Adipose tissue (tissue), 3 donors: Measurements from ENCODE around the gene SNX1. TPM values are rescaled to one million over a fixed set of nuclear protein-coding genes. Genes with fewer than 3 reads are reported as not detected.
"Not testable (repeated sequence)": the region's sequence is repeated elsewhere in the genome, so short reads cannot be mapped to it uniquely, and the experiment has no call there.

Source experiments
- H3K27ac ChIP-seq: one replicate; pipeline ENCODE4 v1.5.1; 2013; ENCODE audit warnings: low read depth, low read length
- WGBS, 3 donors: extraction: QIAGEN DNeasy Blood & Tissue Kit; methylation state at CpG; one replicate each; pipeline ENCODE4 v1.1.7; 2013; 5-methylcytosine and 5-hydroxymethylcytosine counted together
- polyA plus RNA-seq, 3 donors: library from polyadenylated mRNA; stranded (reverse); fragments of 200-250 nt; gene quantifications; one replicate each; pipeline ENCODE4 v1.2.3, GENCODE V29; 2013
- donor health status: healthy with polysubstance abuse.
- donor health status: Bipolar disorder and iron deficiency.
- donor health status: healthy.

SNX1 gene, protein sequence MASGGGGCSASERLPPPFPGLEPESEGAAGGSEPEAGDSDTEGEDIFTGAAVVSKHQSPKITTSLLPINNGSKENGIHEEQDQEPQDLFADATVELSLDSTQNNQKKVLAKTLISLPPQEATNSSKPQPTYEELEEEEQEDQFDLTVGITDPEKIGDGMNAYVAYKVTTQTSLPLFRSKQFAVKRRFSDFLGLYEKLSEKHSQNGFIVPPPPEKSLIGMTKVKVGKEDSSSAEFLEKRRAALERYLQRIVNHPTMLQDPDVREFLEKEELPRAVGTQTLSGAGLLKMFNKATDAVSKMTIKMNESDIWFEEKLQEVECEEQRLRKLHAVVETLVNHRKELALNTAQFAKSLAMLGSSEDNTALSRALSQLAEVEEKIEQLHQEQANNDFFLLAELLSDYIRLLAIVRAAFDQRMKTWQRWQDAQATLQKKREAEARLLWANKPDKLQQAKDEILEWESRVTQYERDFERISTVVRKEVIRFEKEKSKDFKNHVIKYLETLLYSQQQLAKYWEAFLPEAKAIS
- polyA plus RNA-seq: 10 to 100 TPM; 35.6 to 99.9 (median 93.2) TPM

DNA sequence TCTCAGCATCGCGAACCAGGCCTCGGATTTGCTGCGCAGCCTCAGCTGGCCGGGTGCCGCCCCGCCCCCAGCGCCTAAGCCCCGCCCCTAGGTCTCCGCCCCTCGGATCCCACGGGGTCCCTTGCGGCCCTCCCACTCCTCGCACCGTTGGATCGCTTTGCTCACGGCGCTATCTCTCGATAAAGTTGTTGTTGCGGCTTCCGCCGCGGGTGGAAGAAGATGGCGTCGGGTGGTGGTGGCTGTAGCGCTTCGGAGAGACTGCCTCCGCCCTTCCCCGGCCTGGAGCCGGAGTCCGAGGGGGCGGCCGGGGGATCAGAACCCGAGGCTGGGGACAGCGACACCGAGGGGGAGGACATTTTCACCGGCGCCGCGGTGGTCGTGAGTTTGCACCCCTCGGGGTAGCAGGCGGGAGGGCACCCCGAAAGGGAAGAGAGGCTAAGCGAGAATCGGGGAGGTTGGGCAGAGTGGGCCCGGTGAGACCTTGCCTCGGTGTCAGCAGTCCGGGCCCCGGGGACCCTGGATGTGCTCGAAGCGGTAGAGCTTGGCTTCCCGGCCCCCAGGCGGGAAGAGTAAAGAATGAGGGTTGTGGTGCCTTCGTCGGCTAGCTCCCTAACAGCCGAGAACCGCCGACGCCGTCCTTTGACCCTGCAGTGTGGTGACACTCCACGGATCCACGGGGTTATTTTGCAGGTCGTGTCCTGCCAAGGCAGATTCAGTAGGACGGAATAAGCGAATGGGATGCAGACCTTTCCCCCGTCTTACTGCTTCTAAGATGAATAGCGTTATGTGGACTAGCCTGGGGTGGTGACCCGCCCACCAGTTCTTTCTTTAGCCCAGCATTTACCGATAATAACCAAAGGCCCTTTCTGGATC, at the start of gene SNX1:
Gene SNX1, plus strand, starts transcription at position 188 of the 873 bp plus-strand sequence. Its CDS starts 32 bp downstream, at position 220.
- WGBS, 3 donors: 0 to 1% (median 0%) methylated on average over 70 of the region's 70 CpGs
- peak within 1 kb of the TSS; percentile 16 for H3K27ac ChIP-seq

DNA sequence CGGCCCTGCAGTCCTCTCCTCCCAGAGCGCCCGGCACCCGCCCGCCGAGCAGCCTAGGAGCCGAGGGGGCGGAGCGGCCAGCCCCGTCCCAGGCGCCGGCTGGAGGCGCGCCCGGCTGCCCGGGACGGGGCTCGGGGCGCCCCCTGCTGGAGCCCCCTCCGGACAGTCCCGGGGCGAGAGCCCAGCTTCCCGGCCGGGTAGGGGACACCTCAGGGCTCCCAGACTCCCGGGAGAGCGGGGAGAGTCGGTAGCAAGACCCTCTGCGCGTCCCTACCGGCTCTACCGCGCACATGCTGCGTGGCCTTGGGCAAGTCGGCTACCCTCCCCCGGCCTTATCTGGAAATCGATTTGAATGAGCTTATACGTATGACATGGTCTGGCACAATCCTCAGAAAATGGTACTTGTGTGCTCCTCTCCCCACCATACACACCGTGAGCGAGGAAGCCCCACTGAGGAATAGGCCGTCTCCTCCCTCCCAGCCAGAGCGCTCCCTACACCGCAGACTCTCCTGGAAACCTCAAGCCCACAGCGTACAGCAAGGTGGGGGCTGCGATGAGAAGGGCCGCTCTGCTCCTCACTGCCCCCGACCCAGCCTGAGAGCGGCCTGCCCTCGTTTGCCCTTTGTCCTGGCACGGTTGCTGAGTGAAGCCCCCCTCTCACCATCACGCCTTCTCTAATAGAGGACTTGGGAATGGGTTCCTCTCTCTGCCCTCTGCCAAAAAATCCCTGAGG, 49.2 kb upstream of the SNX1 start, which contains the start of gene DAPK2:
Gene DAPK2, minus strand, starts transcription at position 65 of the 733 bp plus-strand sequence. CDS start 6,224 bp downstream, outside the sequence.
- no peak within 1 kb of the TSS for H3K27ac ChIP-seq
- 7 to 9% (median 7%) methylated on average over 42 to 50 of the region's 50 CpGs for WGBS, 3 donors

DNA sequence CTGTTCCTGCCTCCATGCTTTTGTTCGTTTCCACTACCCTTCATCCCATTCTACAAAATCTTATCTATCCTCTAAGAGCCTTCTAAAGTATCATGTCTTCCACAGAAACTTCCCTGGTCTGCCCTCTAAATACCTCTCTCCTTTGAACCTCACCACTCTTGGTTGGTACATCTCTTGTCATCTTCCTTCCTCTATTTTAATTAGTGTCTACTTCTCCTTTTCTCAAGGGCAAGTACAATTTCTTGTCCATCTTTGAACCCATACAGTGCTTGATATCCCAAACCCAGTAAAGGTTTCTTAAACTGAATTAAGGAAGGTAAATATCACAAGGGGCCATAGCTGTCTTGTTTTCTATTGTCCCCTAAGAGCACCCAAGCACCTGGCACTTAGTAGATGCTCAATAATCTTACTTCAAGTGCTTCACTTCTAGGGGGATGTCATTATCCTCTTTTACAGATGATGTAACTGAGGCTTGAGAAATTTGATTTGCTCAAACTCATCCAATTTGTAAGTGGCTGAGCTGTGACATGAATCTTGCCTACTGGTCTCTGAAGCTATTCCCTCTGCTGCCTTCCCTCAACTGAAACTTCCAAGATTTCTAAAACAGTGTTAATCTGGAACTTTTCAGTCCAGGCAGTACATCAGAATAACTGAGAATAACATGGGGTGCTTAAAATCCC, 46.9 kb upstream of the SNX1 start:
- no peak overlapping the region for H3K27ac ChIP-seq
- 60 to 79% (median 79%) methylated on average over 1 of the region's 1 CpG for WGBS, 3 donors

DNA sequence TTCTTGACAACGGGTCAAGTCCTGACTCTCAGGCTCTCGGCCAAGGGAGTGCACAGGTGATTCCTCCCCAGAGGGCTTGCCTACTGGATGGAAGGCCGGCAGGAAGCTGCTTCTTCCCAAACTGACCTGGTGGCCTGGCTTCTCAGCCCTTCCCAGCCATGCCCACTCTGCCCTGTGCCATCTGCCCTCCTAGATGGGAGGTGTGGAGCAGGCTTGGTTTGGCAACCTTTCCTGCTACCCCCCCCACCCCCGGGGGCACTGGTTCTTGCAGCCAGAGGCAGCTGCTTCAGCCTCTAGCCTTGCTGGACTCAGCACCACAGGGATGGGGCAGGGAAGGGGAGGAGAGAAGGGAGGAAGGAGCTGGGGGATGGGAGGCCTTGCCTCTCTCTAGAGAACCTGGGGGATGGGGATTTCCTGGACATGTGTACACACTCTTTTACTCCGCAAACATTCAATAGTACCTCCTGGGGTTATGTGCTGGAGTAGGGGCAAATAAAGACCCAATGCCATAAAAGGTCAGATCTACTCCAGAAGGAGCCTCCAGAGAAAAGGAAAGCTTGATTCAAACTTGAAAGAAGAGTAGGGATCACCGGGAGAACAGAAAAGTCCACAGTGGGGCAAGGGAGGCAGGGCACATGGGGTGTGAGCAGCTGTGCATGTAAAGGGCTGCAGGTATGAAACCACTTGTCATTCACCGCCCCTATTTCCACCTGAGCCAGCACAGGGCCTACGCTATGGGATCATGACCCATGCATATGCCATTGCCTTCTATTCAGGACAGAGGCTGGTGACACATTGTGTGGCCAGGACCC, 45.3 kb upstream of the SNX1 start:
- H3K27ac ChIP-seq: no peak overlapping the region

DNA sequence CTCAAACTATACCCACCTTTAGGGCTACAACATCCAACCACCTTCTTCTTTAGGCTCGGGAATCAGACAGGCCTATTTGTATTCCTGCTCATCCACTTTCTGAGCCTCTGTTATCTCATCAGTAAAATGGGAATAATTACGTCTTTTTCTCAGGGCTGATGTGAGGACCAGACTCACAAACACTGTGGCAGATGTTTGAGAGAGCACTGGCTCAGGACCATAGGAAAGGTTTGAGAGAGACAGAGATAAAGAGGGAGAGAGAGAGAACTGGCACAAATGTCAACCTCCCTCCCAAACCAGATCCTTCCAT, 44.7 kb upstream of the SNX1 start:
- 96 to 98% (median 97%) methylated on average over 2 of the region's 2 CpGs for WGBS, 3 donors
- H3K27ac ChIP-seq: no peak overlapping the region

More for the DNA sequence above, 45.3 kb upstream of the SNX1 start:
- 52 to 69% (median 58%) methylated on average over 8 of the region's 8 CpGs for WGBS, 3 donors

DNA sequence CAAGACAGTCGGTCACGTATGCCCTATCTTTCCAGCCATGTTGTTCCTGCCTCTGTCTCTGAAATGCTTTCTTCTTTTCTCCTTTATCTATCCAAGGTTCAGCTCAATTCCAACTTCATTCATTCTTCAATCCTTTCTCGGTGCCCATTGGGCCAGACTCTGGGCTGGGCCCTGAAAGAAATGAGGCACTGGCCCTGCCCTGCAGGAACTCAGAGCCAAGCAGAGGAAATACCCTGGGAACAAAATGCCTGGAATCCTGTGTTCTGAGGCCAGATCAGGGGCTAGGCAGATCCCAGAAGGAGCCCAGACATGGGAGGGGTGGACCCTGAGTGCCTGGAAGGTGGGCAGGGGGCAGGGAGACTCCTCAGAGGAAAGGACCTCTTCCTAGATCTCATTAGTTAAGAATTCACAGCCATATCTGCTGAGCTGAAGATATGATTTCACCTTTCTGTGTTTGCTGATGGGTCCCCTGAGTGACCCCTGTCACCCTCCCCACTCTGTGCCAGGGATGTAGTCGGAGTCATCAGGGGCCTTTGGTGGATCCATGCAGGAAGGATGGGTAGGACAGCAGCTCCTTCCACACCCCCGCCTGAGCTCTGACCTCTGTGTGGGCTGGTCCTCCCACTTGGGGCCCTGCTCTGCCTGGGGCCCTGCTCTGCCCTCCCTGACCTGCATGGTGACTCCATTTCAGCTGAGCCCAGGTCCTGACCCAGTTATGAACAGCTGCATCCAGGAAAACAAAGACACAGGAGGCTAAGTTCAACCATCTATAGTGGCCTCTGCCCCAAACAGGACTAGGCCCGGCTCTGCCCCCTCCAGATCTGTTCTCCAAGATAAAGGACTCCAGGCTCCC, 44.1 kb upstream of the SNX1 start:
- H3K27ac ChIP-seq: no peak overlapping the region
- 76 to 77% (median 77%) methylated on average over 6 of the region's 6 CpGs for WGBS, 3 donors

DNA sequence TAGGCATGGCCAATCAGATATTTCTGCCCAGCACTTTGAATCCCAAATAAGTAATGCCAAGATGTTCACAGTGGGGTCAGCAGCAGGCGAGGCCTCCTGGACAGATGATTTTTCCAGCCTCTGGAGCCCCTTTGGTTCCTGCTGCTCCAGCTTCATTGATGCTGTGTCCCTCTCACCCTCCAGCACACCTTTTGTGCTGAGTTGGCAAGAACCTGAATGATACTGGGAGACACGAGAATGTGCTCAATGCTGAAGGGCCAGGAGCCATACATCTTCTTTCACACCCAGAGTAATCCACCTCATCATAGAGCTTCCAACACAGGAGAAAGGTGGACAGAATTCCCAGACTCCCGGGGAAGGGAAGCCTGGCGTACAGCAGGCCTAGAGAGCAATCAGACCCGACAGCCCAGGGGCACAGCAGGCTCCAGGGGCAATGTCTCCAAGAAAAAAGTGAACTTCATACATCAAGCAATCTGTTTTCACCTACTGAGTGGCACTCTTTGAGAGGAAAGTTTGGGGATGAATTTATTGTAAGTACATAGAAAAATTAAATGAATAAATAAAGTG, 42.8 kb upstream of the SNX1 start:
- no peak overlapping the region for H3K27ac ChIP-seq
- whole genome bisulfite sequencing, 3 donors: 89 to 94% (median 91%) methylated on average over 5 of the region's 5 CpGs

DNA sequence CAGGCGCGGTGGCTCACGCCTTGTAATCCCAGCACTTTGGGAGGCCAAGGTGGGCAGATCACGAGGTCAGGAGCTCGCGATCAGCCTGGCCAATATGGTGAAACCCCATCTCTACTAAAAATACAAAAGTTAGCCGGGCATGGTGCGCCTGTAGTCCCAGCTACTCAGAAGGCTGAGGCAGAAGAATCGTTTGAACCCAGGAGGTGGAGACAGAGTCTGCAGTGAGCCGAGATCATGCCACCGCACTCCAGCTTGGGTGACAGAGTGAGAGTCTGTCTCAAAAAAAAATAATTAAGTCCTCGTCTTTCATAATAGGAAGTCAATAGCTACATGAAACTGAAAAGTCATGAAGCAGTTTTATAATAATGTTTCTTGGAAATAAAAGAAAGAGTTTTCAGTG, 42.1 kb upstream of the SNX1 start:
- H3K27ac ChIP-seq: not testable (repeated sequence)
- 83 to 86% (median 83%) methylated on average over 12 of the region's 12 CpGs for WGBS, 3 donors

DNA sequence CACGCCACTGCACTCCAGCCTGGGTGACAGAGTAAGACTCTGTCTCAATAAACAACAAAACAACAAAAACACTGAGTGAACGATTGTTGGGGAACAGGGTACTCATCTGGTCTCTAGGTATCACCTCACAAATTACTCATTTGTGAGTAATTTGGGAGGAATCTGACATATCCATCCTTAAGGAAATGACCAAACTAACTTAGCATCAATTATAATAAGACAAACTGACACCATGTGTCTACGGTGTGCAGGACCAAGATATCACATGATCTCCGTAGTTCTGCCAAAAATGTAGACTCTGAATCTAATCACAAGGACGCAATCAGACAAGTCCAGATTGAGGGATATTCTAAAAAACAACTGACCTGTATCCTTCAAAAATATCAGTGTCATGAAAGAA, 37.5 kb upstream of the SNX1 start:
- no peak overlapping the region for H3K27ac ChIP-seq
- 77 to 89% (median 85%) methylated on average over 5 of the region's 5 CpGs for WGBS, 3 donors

DNA sequence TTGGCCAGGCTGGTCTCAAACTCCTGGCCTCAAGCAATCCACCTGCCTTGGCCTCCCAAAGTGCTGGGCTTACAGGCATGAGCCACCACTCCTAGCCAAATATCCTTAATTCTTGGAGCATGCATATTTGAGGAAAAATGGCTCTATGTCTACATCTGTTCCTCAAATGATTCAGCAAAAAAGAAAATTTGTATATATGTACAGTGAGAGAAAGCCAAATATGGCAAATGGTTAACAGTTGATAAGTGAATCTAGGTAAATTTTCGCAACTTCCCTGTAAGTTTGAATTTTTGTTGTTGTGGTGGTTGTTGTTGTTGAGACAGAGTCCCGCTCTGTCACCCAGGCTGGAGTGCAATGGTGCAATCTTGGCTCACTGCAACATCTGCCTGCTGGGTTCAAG, 36.7 kb upstream of the SNX1 start:
- H3K27ac ChIP-seq: not testable (repeated sequence)
- 67 to 93% (median 70%) methylated on average over 2 of the region's 2 CpGs for WGBS, 3 donors

DNA sequence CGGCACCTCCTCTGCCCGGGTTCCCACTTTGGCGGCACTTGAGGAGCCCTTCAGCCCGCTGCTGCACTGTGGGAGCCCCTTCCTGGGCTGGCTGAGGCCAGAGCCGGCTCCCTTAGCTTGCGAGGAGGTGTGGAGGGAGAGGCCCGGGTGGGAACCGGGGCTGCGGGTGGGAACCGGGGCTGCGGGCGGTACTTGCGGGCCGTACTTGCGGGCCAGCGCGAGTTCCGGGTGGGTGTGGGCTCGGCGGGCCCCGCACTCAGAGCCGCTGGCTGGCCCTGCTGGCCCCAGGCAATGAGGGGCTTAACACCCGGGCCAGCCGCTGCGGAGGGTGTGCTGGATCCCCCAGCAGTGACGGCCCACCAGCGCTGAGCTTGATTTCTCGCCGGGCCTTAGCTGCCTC, 35.1 kb upstream of the SNX1 start:
- H3K27ac ChIP-seq: no peak overlapping the region
- WGBS, 3 donors: 94 to 97% (median 96%) methylated on average over 14 to 29 of the region's 29 CpGs

DNA sequence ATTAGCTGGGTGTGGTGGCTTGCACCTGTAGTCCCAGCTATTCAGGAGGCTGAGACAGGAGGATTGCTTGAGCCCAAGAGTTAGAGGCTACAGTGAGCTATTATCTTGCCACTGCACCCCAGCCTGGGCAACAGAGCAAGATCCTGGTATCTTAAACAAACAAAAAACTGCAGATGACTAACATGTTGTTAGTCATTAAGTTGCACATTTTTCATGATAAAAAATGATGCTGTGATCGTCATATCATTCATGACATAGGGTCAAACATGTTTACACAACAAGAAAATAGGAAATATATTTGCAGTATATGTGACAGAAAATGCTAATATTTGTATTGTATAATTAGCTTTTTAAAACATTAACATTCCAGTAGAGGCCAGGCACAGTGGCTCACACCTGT, 29.3 kb upstream of the SNX1 start:
- 19 to 68% (median 63%) methylated on average over 1 of the region's 1 CpG for WGBS, 3 donors
- no peak overlapping the region for H3K27ac ChIP-seq

DNA sequence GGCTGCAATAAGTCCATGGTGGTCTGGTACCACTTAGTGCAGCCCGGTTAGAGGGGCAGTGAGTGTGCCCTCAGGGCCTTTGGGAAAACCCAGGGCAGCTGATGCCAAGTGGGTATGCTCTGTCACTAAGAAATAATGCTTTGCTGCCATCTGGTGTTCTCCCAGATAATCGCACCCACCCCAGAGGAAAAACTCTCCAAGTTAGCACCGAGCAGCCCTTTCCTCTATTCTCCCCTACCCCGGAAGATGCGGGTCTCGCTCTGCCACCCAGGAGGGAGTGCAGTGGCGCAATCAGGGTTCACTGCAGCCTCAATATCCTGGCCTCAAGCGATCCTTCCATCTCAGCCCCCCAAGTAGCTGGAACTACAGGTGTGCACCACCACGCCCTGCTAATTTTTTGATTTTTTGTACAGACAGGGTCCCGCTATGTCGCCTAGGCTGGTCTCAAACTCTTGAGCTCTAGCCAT, 28.2 kb upstream of the SNX1 start:
- 22 to 24% (median 24%) methylated on average over 11 of the region's 11 CpGs for WGBS, 3 donors
- H3K27ac ChIP-seq: no peak overlapping the region

DNA sequence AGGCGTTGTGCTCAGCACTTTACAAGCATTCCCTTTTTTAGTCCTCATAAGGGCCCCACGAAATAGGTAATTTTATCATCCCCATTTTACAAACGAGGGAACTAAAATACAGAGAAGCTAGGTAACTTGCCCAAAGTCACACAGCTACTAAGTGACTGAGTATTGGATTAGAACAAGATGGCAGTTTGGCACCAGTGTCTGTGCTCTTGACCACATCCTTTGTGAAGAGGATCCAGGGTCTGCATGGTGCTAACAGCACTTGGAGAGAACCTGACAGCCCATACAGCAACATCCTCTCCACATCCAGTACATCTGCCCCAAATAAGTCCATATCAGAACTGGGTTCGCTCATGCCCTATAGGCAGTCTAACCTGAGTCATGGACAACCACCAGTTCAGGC, 27.6 kb upstream of the SNX1 start:
- H3K27ac ChIP-seq: no peak overlapping the region
- 59 to 70% (median 63%) methylated on average over 4 of the region's 4 CpGs for WGBS, 3 donors

DNA sequence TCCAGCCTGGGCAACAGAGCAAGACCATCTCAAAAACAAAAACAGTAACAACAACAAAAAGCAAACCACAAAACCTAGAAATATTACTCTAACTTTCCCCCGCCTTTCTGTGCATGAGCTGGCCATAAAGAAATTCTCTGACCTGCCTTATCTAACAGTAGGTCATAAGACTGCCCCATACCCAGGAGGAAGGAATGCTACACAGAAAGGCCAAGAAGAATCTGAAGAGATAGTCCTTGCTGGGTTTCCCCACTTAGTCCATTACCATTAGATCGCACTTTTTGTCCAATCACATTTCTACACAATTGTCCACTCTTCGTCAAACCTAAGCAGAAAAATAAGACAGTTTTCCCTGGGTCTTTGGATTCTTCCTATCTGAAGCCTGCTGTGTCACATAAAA, 25.7 kb upstream of the SNX1 start:
- no peak overlapping the region for H3K27ac ChIP-seq

More for the DNA sequence above, 25.7 kb upstream of the SNX1 start:
- WGBS, 3 donors: 86 to 96% (median 95%) methylated on average over 3 of the region's 3 CpGs
